ENCODE measurements around the gene CR1L. TPM values are rescaled to one million over a fixed set of nuclear protein-coding genes. Genes with fewer than 3 reads are reported as not detected.

The CR1L gene
- total and polyA plus RNA-seq, 10 donors: 0.63 to 7.1 (median 1.3) TPM

DNA sequence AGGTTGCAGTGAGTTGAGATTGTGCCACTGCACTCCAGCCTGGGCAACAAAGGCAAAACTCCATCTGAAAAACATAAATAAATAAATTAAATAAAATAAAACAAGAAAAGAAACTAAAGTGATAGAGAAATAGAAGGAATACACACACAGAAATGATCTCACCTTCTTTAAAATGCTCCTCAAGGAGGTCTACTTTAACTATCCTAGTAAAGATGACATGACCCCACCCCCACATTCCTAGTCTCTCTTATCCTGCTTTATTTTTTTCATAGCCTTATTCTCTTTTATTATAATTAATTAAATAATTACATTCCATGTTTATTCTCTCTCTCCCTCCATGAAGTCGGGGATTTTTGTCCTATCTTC is 18.0 kb upstream of the CR1L start:
- TF ChIP-seq POLR2AphosphoS5 (IDR thresholded peaks at IDR 0.05) (no peak), CTCF (IDR thresholded peaks at IDR 0.05 in 8 of 11, conservative IDR thresholded peaks at IDR 0.05 in 3 of 11) (no peak), POLR2A (IDR thresholded peaks at IDR 0.05) (no peak)
- no peaks in the 10 kb centered on the region for H3K4me1 ChIP-seq
- peaks cover 0 to 93% (median 15%) of the 10 kb centered on the region in 6 donors for H3K36me3 ChIP-seq
- H3K27me3 ChIP-seq (replicated peaks in 1 of 7): no peaks in the 10 kb centered on the region
- no peak overlapping the region for H3K27ac ChIP-seq
- intact Hi-C loops (cut with DNase I; ENCODE audit: low total_unique reads): no loop called here
- H3K4me3 ChIP-seq: no peak overlapping the region
- DNase-seq: no peak
- H3K9me3 ChIP-seq: no peaks in the 10 kb centered on the region
- 90 to 100% (median 94%) methylated on average over 1 of the region's 1 CpG for WGBS, 5 donors

DNA sequence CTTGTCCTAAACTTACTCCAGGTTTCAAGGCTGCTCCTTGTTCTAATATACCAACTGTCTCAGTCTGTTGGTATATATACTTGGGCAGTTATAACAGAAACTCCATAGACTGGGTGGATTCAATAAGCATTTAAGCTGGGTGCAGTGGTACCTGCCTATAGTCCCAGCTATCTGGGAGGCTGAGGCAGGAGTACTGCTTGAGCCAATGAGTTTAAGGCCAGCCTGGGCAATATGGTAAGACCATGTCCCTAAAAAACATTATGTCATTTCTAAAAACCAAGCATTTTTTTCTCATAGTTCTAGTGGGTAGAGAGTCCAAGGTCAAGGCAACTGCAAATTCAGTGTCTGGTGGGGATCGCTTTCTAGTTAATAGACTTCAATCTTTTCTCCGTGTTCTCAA is 17.4 kb upstream of the CR1L start:
- Histone ChIP-seq H3K36me3 (peaks cover 0 to 93% (median 17%) of the 10 kb centered on the region in 6 donors), H3K27ac (no peak overlapping the region), H3K4me3 (no peak overlapping the region), H3K9me3 (no peaks in the 10 kb centered on the region), H3K4me1 (no peaks in the 10 kb centered on the region), H3K27me3 (replicated peaks in 1 of 7) (no peaks in the 10 kb centered on the region)
- TF ChIP-seq POLR2A (IDR thresholded peaks at IDR 0.05): no peak
- no peak for TF ChIP-seq CTCF (IDR thresholded peaks at IDR 0.05 in 8 of 11, conservative IDR thresholded peaks at IDR 0.05 in 3 of 11)
- TF ChIP-seq POLR2AphosphoS5 (IDR thresholded peaks at IDR 0.05): no peak
- no peak for DNase-seq
- intact Hi-C loops (cut with DNase I; ENCODE audit: low total_unique reads): no loop called here
- 93 to 100% (median 96%) methylated on average over 2 of the region's 2 CpGs for WGBS, 5 donors

GRCh38 chr1:207628776-207629175 is 16.2 kb upstream of the CR1L start:
- intact Hi-C loops (cut with DNase I; ENCODE audit: low total_unique reads): no loop called here
- DNase-seq: no peak
- Histone ChIP-seq H3K27me3 (replicated peaks in 1 of 7) (no peaks in the 10 kb centered on the region), H3K4me3 (no peak overlapping the region), H3K9me3 (no peaks in the 10 kb centered on the region), H3K36me3 (peaks cover 0 to 93% (median 25%) of the 10 kb centered on the region in 6 donors), H3K4me1 (no peaks in the 10 kb centered on the region), H3K27ac (no peak overlapping the region)
- TF ChIP-seq POLR2AphosphoS5 (IDR thresholded peaks at IDR 0.05): no peak
- TF ChIP-seq POLR2A (IDR thresholded peaks at IDR 0.05): no peak
- no peak for TF ChIP-seq CTCF (IDR thresholded peaks at IDR 0.05 in 8 of 11, conservative IDR thresholded peaks at IDR 0.05 in 3 of 11)
- WGBS, 5 donors: 45 to 54% (median 46%) methylated on average over 5 of the region's 5 CpGs

DNA sequence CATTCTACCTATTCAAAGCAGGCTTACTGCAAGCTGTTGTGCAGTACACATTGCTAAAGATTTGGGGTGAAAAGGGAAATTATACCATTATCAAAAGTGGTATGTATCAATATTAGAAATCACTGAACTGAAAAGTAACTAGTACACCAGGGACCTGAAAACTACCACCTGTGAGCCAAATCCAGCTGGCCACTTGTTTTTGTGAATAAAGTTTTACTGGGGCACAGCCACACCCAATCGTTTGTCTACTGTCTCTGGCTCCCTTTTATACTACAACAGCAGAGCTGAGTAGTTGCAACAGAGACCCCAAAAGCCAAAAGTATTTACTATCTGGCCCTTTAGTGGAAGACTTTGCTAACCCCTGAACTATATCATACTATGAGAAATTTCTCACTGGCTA is 13.8 kb upstream of the CR1L start:
- WGBS, 5 donors: 41 to 68% (median 53%) methylated on average over 1 of the region's 1 CpG
- intact Hi-C loops (cut with DNase I; ENCODE audit: low total_unique reads): no loop called here

More for the DNA sequence above, 13.8 kb upstream of the CR1L start:
- no peaks in the 10 kb centered on the region for H3K27me3 ChIP-seq (replicated peaks in 1 of 7)
- H3K4me3 ChIP-seq: no peak overlapping the region
- H3K9me3 ChIP-seq: no peaks in the 10 kb centered on the region
- no peak for TF ChIP-seq POLR2AphosphoS5 (IDR thresholded peaks at IDR 0.05)
- TF ChIP-seq CTCF (IDR thresholded peaks at IDR 0.05 in 8 of 11, conservative IDR thresholded peaks at IDR 0.05 in 3 of 11): no peak
- TF ChIP-seq POLR2A (IDR thresholded peaks at IDR 0.05): no peak
- DNase-seq: no peak
- no peak overlapping the region for H3K27ac ChIP-seq
- no peaks in the 10 kb centered on the region for H3K4me1 ChIP-seq
- H3K36me3 ChIP-seq: peaks cover 0 to 94% (median 21%) of the 10 kb centered on the region in 6 donors
